Measurements from ENCODE around the gene SPTBN2. TPM values are rescaled to one million over a fixed set of nuclear protein-coding genes. Genes with fewer than 3 reads are reported as not detected.
"Not testable (repeated sequence)": the region's sequence is repeated elsewhere in the genome, so short reads cannot be mapped to it uniquely, and the experiment has no call there.

SPTBN2 gene
- total RNA-seq, 1 donor from 2014 or later: 11.5 TPM

GRCh38 chr11:66646828-66647227 is 82.2 kb downstream of the SPTBN2 start:
- Histone ChIP-seq H3K27me3 (ENCODE audit: control insufficient read depth in 3 of 3, insufficient read depth in 3 of 3, low read length in 3 of 3) (no peaks in the 10 kb centered on the region), H3K4me3 (ENCODE audit: low read length in 3 of 3) (no peak overlapping the region), H3K9ac (ENCODE audit: low read depth in 1 of 3, low read length in 3 of 3) (no peak overlapping the region), H3K9me3 (ENCODE audit: control insufficient read depth in 3 of 3, low read length in 3 of 3) (no peaks in the 10 kb centered on the region), H3K27ac (ENCODE audit: low read depth, low read length) (no peak overlapping the region), H3K36me3 (ENCODE audit: control insufficient read depth in 3 of 3, insufficient read depth in 3 of 3, low read length in 3 of 3) (peaks cover 13 to 51% (median 48%) of the 10 kb centered on the region in 3 donors), H3K4me1 (ENCODE audit: control insufficient read depth in 3 of 3, insufficient read depth in 3 of 3, low read length in 3 of 3) (peaks cover 43 to 50% (median 45%) of the 10 kb centered on the region in 3 donors)

GRCh38 chr11:66643745-66644437 is 85.1 kb downstream of the SPTBN2 start:
- H3K4me1 ChIP-seq (ENCODE audit: control insufficient read depth in 3 of 3, insufficient read depth in 3 of 3, low read length in 3 of 3): peaks cover 70 to 78% (median 71%) of the 10 kb centered on the region in 3 donors

GRCh38 chr11:66641834-66642233 is 87.2 kb downstream of the SPTBN2 start:
- H3K27ac ChIP-seq (ENCODE audit: low read depth, low read length): no peak overlapping the region
- H3K27me3 ChIP-seq (ENCODE audit: control insufficient read depth in 3 of 3, insufficient read depth in 3 of 3, low read length in 3 of 3): no peaks in the 10 kb centered on the region
- peak overlapping the region; percentile 0 to 99 (median 61) for H3K4me3 ChIP-seq (ENCODE audit: low read length in 3 of 3)
- H3K4me1 ChIP-seq (ENCODE audit: control insufficient read depth in 3 of 3, insufficient read depth in 3 of 3, low read length in 3 of 3): peaks cover 79 to 87% (median 82%) of the 10 kb centered on the region in 3 donors
- peaks cover 12 to 47% (median 42%) of the 10 kb centered on the region in 3 donors for H3K36me3 ChIP-seq (ENCODE audit: control insufficient read depth in 3 of 3, insufficient read depth in 3 of 3, low read length in 3 of 3)
- H3K9me3 ChIP-seq (ENCODE audit: control insufficient read depth in 3 of 3, low read length in 3 of 3): no peaks in the 10 kb centered on the region
- peak overlapping the region in 2 of 3 donors; percentile 2 to 58 for H3K9ac ChIP-seq (ENCODE audit: low read depth in 1 of 3, low read length in 3 of 3)

More at GRCh38 chr11:66643745-66644437, 85.1 kb downstream of the SPTBN2 start:
- Histone ChIP-seq H3K27ac (ENCODE audit: low read depth, low read length) (no peak overlapping the region), H3K9ac (ENCODE audit: low read depth in 1 of 3, low read length in 3 of 3) (peak overlapping the region; percentile 9 to 52 (median 26)), H3K9me3 (ENCODE audit: control insufficient read depth in 3 of 3, low read length in 3 of 3) (no peaks in the 10 kb centered on the region), H3K36me3 (ENCODE audit: control insufficient read depth in 3 of 3, insufficient read depth in 3 of 3, low read length in 3 of 3) (peaks cover 12 to 49% (median 45%) of the 10 kb centered on the region in 3 donors), H3K27me3 (ENCODE audit: control insufficient read depth in 3 of 3, insufficient read depth in 3 of 3, low read length in 3 of 3) (no peaks in the 10 kb centered on the region), H3K4me3 (ENCODE audit: low read length in 3 of 3) (peak overlapping the region; percentile 33 to 61 (median 54))

GRCh38 chr11:66639814-66640340 is 89.1 kb downstream of the SPTBN2 start:
- not testable (repeated sequence) for H3K27me3 ChIP-seq (ENCODE audit: control insufficient read depth in 3 of 3, insufficient read depth in 3 of 3, low read length in 3 of 3); H3K9me3 ChIP-seq (ENCODE audit: control insufficient read depth in 3 of 3, low read length in 3 of 3); H3K27ac ChIP-seq (ENCODE audit: low read depth, low read length)
- peak overlapping the region in 2 of 3 donors; percentile 40 to 96 for H3K9ac ChIP-seq (ENCODE audit: low read depth in 1 of 3, low read length in 3 of 3)
- H3K36me3 ChIP-seq (ENCODE audit: control insufficient read depth in 3 of 3, insufficient read depth in 3 of 3, low read length in 3 of 3): peaks cover 12 to 29% (median 28%) of the 10 kb centered on the region in 3 donors
- peaks cover 65 to 70% (median 70%) of the 10 kb centered on the region in 3 donors for H3K4me1 ChIP-seq (ENCODE audit: control insufficient read depth in 3 of 3, insufficient read depth in 3 of 3, low read length in 3 of 3)
- H3K4me3 ChIP-seq (ENCODE audit: low read length in 3 of 3): peak overlapping the region; percentile 93 to 99 (median 96)

GRCh38 chr11:66639066-66639813 is 89.8 kb downstream of the SPTBN2 start:
- Histone ChIP-seq H3K9me3 (ENCODE audit: control insufficient read depth in 3 of 3, low read length in 3 of 3) (no peaks in the 10 kb centered on the region), H3K27ac (ENCODE audit: low read depth, low read length) (peak overlapping the region; percentile 96), H3K9ac (ENCODE audit: low read depth in 1 of 3, low read length in 3 of 3) (peak overlapping the region; percentile 95 to 97 (median 96)), H3K36me3 (ENCODE audit: control insufficient read depth in 3 of 3, insufficient read depth in 3 of 3, low read length in 3 of 3) (peaks cover 12 to 26% (median 22%) of the 10 kb centered on the region in 3 donors), H3K27me3 (ENCODE audit: control insufficient read depth in 3 of 3, insufficient read depth in 3 of 3, low read length in 3 of 3) (no peaks in the 10 kb centered on the region), H3K4me1 (ENCODE audit: control insufficient read depth in 3 of 3, insufficient read depth in 3 of 3, low read length in 3 of 3) (peaks cover 59 to 64% (median 63%) of the 10 kb centered on the region in 3 donors), H3K4me3 (ENCODE audit: low read length in 3 of 3) (peak overlapping the region; percentile 93 to 99 (median 96))

GRCh38 chr11:66638177-66639065 is 90.6 kb downstream of the SPTBN2 start, which contains the start of gene RBM4:
Gene RBM4, plus strand, starts transcription at chr11:66638703. Its CDS starts 1,009 bp downstream, at chr11:66639712.
- peaks cover 5 to 18% (median 14%) of the 10 kb centered on the region in 3 donors for H3K36me3 ChIP-seq (ENCODE audit: control insufficient read depth in 3 of 3, insufficient read depth in 3 of 3, low read length in 3 of 3)
- H3K4me3 ChIP-seq (ENCODE audit: low read length in 3 of 3): peak within 1 kb of the TSS; percentile 93 to 99 (median 96)
- H3K27me3 ChIP-seq (ENCODE audit: control insufficient read depth in 3 of 3, insufficient read depth in 3 of 3, low read length in 3 of 3): no peaks in the 10 kb centered on the region
- peaks cover 50 to 56% (median 55%) of the 10 kb centered on the region in 3 donors for H3K4me1 ChIP-seq (ENCODE audit: control insufficient read depth in 3 of 3, insufficient read depth in 3 of 3, low read length in 3 of 3)
- H3K9ac ChIP-seq (ENCODE audit: low read depth in 1 of 3, low read length in 3 of 3): peak within 1 kb of the TSS; percentile 95 to 97 (median 96)
- H3K27ac ChIP-seq (ENCODE audit: low read depth, low read length): peak within 1 kb of the TSS; percentile 96
- no peaks in the 10 kb centered on the region for H3K9me3 ChIP-seq (ENCODE audit: control insufficient read depth in 3 of 3, low read length in 3 of 3)

- peak overlapping the region; percentile 81 to 90 (median 89) for H3K9ac ChIP-seq (ENCODE audit: low read depth in 1 of 3, low read length in 3 of 3)
- H3K4me1 ChIP-seq (ENCODE audit: control insufficient read depth in 3 of 3, insufficient read depth in 3 of 3, low read length in 3 of 3): peaks cover 44 to 48% (median 48%) of the 10 kb centered on the region in 3 donors
- no peaks in the 10 kb centered on the region for H3K27me3 ChIP-seq (ENCODE audit: control insufficient read depth in 3 of 3, insufficient read depth in 3 of 3, low read length in 3 of 3)
- H3K9me3 ChIP-seq (ENCODE audit: control insufficient read depth in 3 of 3, low read length in 3 of 3): no peaks in the 10 kb centered on the region
- H3K4me3 ChIP-seq (ENCODE audit: low read length in 3 of 3): peak overlapping the region; percentile 80 to 85 (median 84)
- peaks cover 3 to 13% (median 9%) of the 10 kb centered on the region in 3 donors for H3K36me3 ChIP-seq (ENCODE audit: control insufficient read depth in 3 of 3, insufficient read depth in 3 of 3, low read length in 3 of 3)
- H3K27ac ChIP-seq (ENCODE audit: low read depth, low read length): peak overlapping the region; percentile 79
These were observed 91.3 kb downstream of the SPTBN2 start for GRCh38 chr11:66637557-66638176.

- H3K4me3 ChIP-seq (ENCODE audit: low read length in 3 of 3): no peak overlapping the region
- no peaks in the 10 kb centered on the region for H3K9me3 ChIP-seq (ENCODE audit: control insufficient read depth in 3 of 3, low read length in 3 of 3)
- H3K27ac ChIP-seq (ENCODE audit: low read depth, low read length): no peak overlapping the region
- peaks cover 32 to 42% (median 41%) of the 10 kb centered on the region in 3 donors for H3K4me1 ChIP-seq (ENCODE audit: control insufficient read depth in 3 of 3, insufficient read depth in 3 of 3, low read length in 3 of 3)
- no peak overlapping the region for H3K9ac ChIP-seq (ENCODE audit: low read depth in 1 of 3, low read length in 3 of 3)
- no peaks in the 10 kb centered on the region for H3K27me3 ChIP-seq (ENCODE audit: control insufficient read depth in 3 of 3, insufficient read depth in 3 of 3, low read length in 3 of 3)
- peaks cover 3 to 11% (median 7%) of the 10 kb centered on the region in 3 donors for H3K36me3 ChIP-seq (ENCODE audit: control insufficient read depth in 3 of 3, insufficient read depth in 3 of 3, low read length in 3 of 3)
These were observed 92.6 kb downstream of the SPTBN2 start for GRCh38 chr11:66636411-66636810.
